H1 (cell line): ENCODE measurements around the gene DEDD2. TPM values are rescaled to one million over a fixed set of nuclear protein-coding genes. Genes with fewer than 3 reads are reported as not detected.

ENCODE experiments used
- CTCF ChIA-PET: fragments of 300-600 bp; sonication (Branson Sonifier 250); formaldehyde crosslinking; loops from one replicate; lab custom pipeline; 2021; ENCODE audit not compliant: partially characterized antibody; lab: Charles Lee
- POLR2A ChIA-PET: fragments of 300-600 bp; sonication (Branson Sonifier 250); formaldehyde crosslinking; loops from one replicate; lab custom pipeline; 2021; ENCODE audit warnings: inconsistent platforms; ENCODE audit not compliant: partially characterized antibody; lab: Charles Lee
- DNase-seq, 2 experiments: peaks; one replicate each; pipeline versions ENCODE4 v3.0.0 to v3.0.0-alpha.2; 2010 to 2022; ENCODE audit warnings: low spot score in 2 of 2, low read depth in 1 of 2, mixed read lengths in 1 of 2
- FAIRE-seq: peaks from 2 replicates; lab custom pipeline; 2011; peaks lifted over from hg19 to GRCh38; lab: Jason Lieb, UNC
- H2AFZ ChIP-seq: 2 replicates; pipeline ENCODE4 v1.8.1; 2012; ENCODE audit warnings: low read length, inconsistent platforms
- H2AK5ac ChIP-seq: 2 replicates; pipeline ENCODE4 v1.6.1; 2013; ENCODE audit warnings: low read depth, low read length
- H2BK120ac ChIP-seq: replicated peaks from 2 replicates; pipeline ENCODE3; 2013; ENCODE audit warnings: low read depth, low read length, inconsistent platforms
- H2BK12ac ChIP-seq: 2 replicates; pipeline ENCODE4 v1.6.1; 2013; ENCODE audit warnings: low read depth, low read length
- H2BK15ac ChIP-seq: 2 replicates; pipeline ENCODE4 v1.6.1; 2013; ENCODE audit warnings: low read length
- H2BK20ac ChIP-seq: 2 replicates; pipeline ENCODE4 v1.6.1; 2013; ENCODE audit warnings: low read length
- H2BK5ac ChIP-seq: 2 replicates; pipeline ENCODE4 v1.6.1; 2013; ENCODE audit warnings: low read depth, low read length
- H3K14ac ChIP-seq: 2 replicates; pipeline ENCODE4 v1.6.1; 2013; ENCODE audit warnings: inconsistent platforms; ENCODE audit not compliant: insufficient read length
- H3K18ac ChIP-seq: 2 replicates; pipeline ENCODE4 v1.6.1; 2013; ENCODE audit warnings: low read length; ENCODE audit errors: extremely low read depth
- H3K23ac ChIP-seq: 2 replicates; pipeline ENCODE4 v1.6.1; 2013; ENCODE audit warnings: inconsistent platforms; ENCODE audit not compliant: insufficient read length
- H3K23me2 ChIP-seq: 2 replicates; pipeline ENCODE4 v1.6.1; 2013; ENCODE audit warnings: low read depth, low read length
- H3K27ac ChIP-seq: 2 replicates; pipeline ENCODE4 v1.6.1; 2011; ENCODE audit warnings: low read depth, low read length, inconsistent platforms
- H3K27me3 ChIP-seq, 4 experiments: replicated peaks in 1 of 4; 1 replicate in 1 of 4; 2 replicates in 3 of 4; pipeline versions ENCODE4 v1.6.1 to v1.8.1; 2011 to 2013; ENCODE audit warnings: low read length in 3 of 4, mild to moderate bottlenecking in 3 of 4, inconsistent platforms in 2 of 4, mixed read lengths in 2 of 4, moderate library complexity in 1 of 4; ENCODE audit not compliant: control insufficient read depth in 3 of 4, insufficient read depth in 3 of 4; ENCODE audit errors: extremely low read depth in 1 of 4
- H3K36me3 ChIP-seq, 4 experiments: 2 replicates each; pipeline versions ENCODE4 v1.6.1 to v1.8.1; 2011 to 2013; ENCODE audit warnings: mild to moderate bottlenecking in 4 of 4, low read length in 3 of 4, moderate library complexity in 2 of 4, control low read depth in 1 of 4, inconsistent platforms in 1 of 4; ENCODE audit not compliant: insufficient read depth in 4 of 4, control insufficient read depth in 2 of 4
- H3K4ac ChIP-seq: replicated peaks from 2 replicates; pipeline ENCODE3; 2013; ENCODE audit warnings: low read length, low read depth, mixed read lengths, inconsistent platforms; ENCODE audit not compliant: insufficient read length
- H3K4me1 ChIP-seq, 4 experiments: replicated peaks in 1 of 4; 1 replicate in 1 of 4; 2 replicates in 3 of 4; pipeline versions ENCODE4 v1.6.1 to v1.8.1; 2011 to 2013; ENCODE audit warnings: low read length in 3 of 4, inconsistent platforms in 2 of 4, mixed read lengths in 1 of 4; ENCODE audit not compliant: insufficient read depth in 4 of 4, control insufficient read depth in 3 of 4
- H3K4me2 ChIP-seq, 2 experiments: 2 replicates each; pipeline versions ENCODE4 v1.6.1 to v1.8.1; 2011 to 2013; ENCODE audit warnings: low read depth in 2 of 2, low read length in 2 of 2, control low read depth in 1 of 2, inconsistent platforms in 1 of 2, mild to moderate bottlenecking in 1 of 2; ENCODE audit not compliant: insufficient read depth in 1 of 2
- H3K4me3 ChIP-seq, 4 experiments: fragments of 200-600, 300-600 bp in 1 of 4; sonication (generic), shearing (Covaris generic), sonication (Bioruptor Twin) in 1 of 4; 2 replicates each; pipeline versions ENCODE4 v1.5.1 to v1.8.1; 2011 to 2016; ENCODE audit warnings: low read length in 4 of 4, low read depth in 3 of 4, control low read depth in 2 of 4, inconsistent platforms in 2 of 4, mild to moderate bottlenecking in 2 of 4, mixed read lengths in 1 of 4, moderate library complexity in 1 of 4; ENCODE audit not compliant: insufficient read depth in 2 of 4; ENCODE audit errors: extremely low read depth in 1 of 4
- H3K56ac ChIP-seq: replicated peaks from 2 replicates; pipeline ENCODE3; 2013; ENCODE audit warnings: low read depth, mild to moderate bottlenecking, mixed read lengths, low read length, inconsistent platforms; ENCODE audit not compliant: insufficient read length
- H3K79me1 ChIP-seq: 2 replicates; pipeline ENCODE4 v1.6.1; 2013; ENCODE audit warnings: low read depth, low read length, control low read depth
- H3K79me2 ChIP-seq, 2 experiments: 2 replicates each; pipeline versions ENCODE4 v1.6.1 to v1.8.1; 2012 to 2013; ENCODE audit warnings: low read length in 2 of 2, mild to moderate bottlenecking in 2 of 2, inconsistent platforms in 1 of 2; ENCODE audit not compliant: insufficient read depth in 2 of 2, control insufficient read depth in 1 of 2
- H3K9ac ChIP-seq, 4 experiments: replicated peaks in 1 of 4; 1 replicate in 1 of 4; 2 replicates in 3 of 4; pipeline versions ENCODE4 v1.6.1 to v1.8.1; 2011 to 2013; ENCODE audit warnings: low read depth in 3 of 4, low read length in 3 of 4, control low read depth in 2 of 4, mild to moderate bottlenecking in 2 of 4, moderate library complexity in 2 of 4, inconsistent platforms in 1 of 4; ENCODE audit errors: extremely low read depth in 1 of 4
- H3K9me3 ChIP-seq, 2 experiments: 2 replicates each; pipeline versions ENCODE4 v1.6.1 to v1.8.1; 2012 to 2013; ENCODE audit warnings: mild to moderate bottlenecking in 2 of 2, moderate library complexity in 2 of 2, control low read depth in 1 of 2, inconsistent platforms in 1 of 2, low read depth in 1 of 2, low read length in 1 of 2, mixed read lengths in 1 of 2; ENCODE audit not compliant: insufficient read depth in 2 of 2
- H4K20me1 ChIP-seq, 2 experiments: replicated peaks in 1 of 2; 2 replicates each; pipeline versions ENCODE3 to v1.8.1; 2011 to 2013; ENCODE audit warnings: inconsistent platforms in 2 of 2, low read length in 2 of 2, mild to moderate bottlenecking in 1 of 2; ENCODE audit not compliant: insufficient read depth in 2 of 2, control insufficient read depth in 1 of 2
- H4K5ac ChIP-seq: 2 replicates; pipeline ENCODE4 v1.6.1; 2013; ENCODE audit warnings: low read length, low read depth, mixed read lengths, inconsistent platforms; ENCODE audit not compliant: insufficient read length
- H4K8ac ChIP-seq: 2 replicates; pipeline ENCODE4 v1.8.0; 2013; ENCODE audit warnings: mild to moderate bottlenecking, moderate library complexity, low read length, inconsistent platforms; ENCODE audit not compliant: insufficient read depth; ENCODE audit errors: extremely low read depth
- H4K91ac ChIP-seq: replicated peaks from 2 replicates; pipeline ENCODE3; 2013; ENCODE audit warnings: low read length, mixed read lengths, inconsistent platforms; ENCODE audit not compliant: insufficient read length
- HDAC2 ChIP-seq, 2 experiments: fragments of 300-600 bp in 1 of 2; sonication (generic) in 1 of 2; IDR thresholded peaks; 2 replicates each; pipeline ENCODE4 v1.6.1; 2011 to 2012; ENCODE audit warnings: low read depth in 2 of 2, low read length in 2 of 2, mild to moderate bottlenecking in 2 of 2, moderate library complexity in 2 of 2, borderline replicate concordance in 1 of 2, inconsistent platforms in 1 of 2
- RAD21 ChIP-seq, 2 experiments: IDR thresholded peaks in 1 of 2; conservative IDR thresholded peaks in 1 of 2; 2 replicates each; pipeline ENCODE4 v1.6.1; 2011; ENCODE audit warnings: low read depth in 2 of 2, low read length in 2 of 2, improper control_type of control experiment in 1 of 2, inconsistent platforms in 1 of 2, mild to moderate bottlenecking in 1 of 2, moderate library complexity in 1 of 2
- WGBS, 2 experiments: shearing (Covaris generic) in 1 of 2; methylation state at CpG; one replicate each; pipeline versions ENCODE4 v1.1.6 to v1.1.7; 2013 to 2015; ENCODE audit warnings: low lambda C conversion rate in 2 of 2, mixed read lengths in 2 of 2, inconsistent platforms in 1 of 2, low coverage in 1 of 2, missing lambda C conversion rate in 1 of 2; ENCODE audit not compliant: insufficient replicate concordance in 2 of 2, insufficient coverage in 1 of 2, insufficient read length in 1 of 2; ENCODE audit errors: extremely low coverage in 1 of 2, missing lambda C conversion rate in 1 of 2; 5-methylcytosine and 5-hydroxymethylcytosine counted together
- polyA plus RNA-seq, 7 experiments: library from polyadenylated mRNA; depleted of rRNA in 3 of 7; stranded (reverse) in 5 of 7; unstranded in 2 of 7; fragments of >200 nt in 5 of 7; fragments of 200-250 nt in 2 of 7; gene quantifications; 1 replicate in 5 of 7; 2 replicates in 1 of 7; 4 replicates in 1 of 7; pipeline versions ENCODE4 v1.2.1 to v1.2.3, GENCODE V29; 2011 to 2013; ENCODE audit warnings: missing spikeins in 2 of 7, mixed read lengths in 2 of 7
- total RNA-seq: library from RNA; stranded (reverse); fragmentation: NEBNext Ultra II Directional; extraction: Animal tissue kit (Norgen Biotek cat#: 25700); gene quantifications from 2 replicates; pipeline ENCODE4 v1.2.1, GENCODE V29; 2021

Gene DEDD2
- total and polyA plus RNA-seq, 2 of the 8 experiments (the other 6 are each of a cell fraction or from before 2014, with no cell fraction given): 37.8 to 65.0 TPM

DNA sequence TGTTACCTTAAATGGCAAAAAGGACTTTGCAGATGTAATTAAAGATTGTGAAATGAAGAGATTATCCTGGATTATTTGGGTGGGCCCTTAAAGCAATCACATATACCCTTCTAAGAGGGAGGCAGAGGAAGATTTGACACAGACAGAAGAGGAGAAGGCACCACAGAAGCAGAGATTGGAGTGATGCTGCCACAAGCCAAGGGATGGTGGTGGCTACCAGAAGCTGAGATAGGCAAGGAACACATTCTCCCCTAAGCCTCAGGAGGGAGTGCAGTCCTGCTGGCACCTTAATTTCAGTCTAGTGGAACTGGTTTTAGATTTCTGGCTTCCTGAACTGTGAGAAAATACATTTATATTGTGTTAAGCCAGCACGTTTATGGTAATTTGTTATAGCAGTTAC is 24.2 kb downstream of the DEDD2 start:
- no peaks in the 10 kb centered on the region for H3K23me2 ChIP-seq
- H2BK5ac ChIP-seq: no peak overlapping the region
- no peak overlapping the region for H3K27ac ChIP-seq
- H3K4me1 ChIP-seq: peaks cover 0 to 12% (median 9%) of the 10 kb centered on the region in 4 experiments; a peak in 6 of 7 replicates
- H3K79me2 ChIP-seq: no peaks in the 10 kb centered on the region
- H3K9ac ChIP-seq: no peak overlapping the region
- no peak overlapping the region for H4K5ac ChIP-seq
- no peak overlapping the region for H3K18ac ChIP-seq
- FAIRE-seq (no peak), DNase-seq (no peak)
- H3K56ac ChIP-seq: no peak overlapping the region
- no peak overlapping the region for H3K4me2 ChIP-seq
- H2BK20ac ChIP-seq: no peak overlapping the region
- WGBS, 2 experiments: 88% methylated on average over 1 of the region's 1 CpG; no CpG with 5 or more reads in 1 of the 2 experiments
- CTCF ChIA-PET: interaction anchor here (0.7 to 1.4 kb wide), 2 partner anchors 11 to 226 kb away, joined by 4 to 5 read pairs; no protein-coding TSS in a partner anchor
- no peak overlapping the region for H2AFZ ChIP-seq
- no peaks in the 10 kb centered on the region for H3K79me1 ChIP-seq
- POLR2A ChIA-PET: interaction anchor here (1.3 kb wide), 1 partner anchor 11 kb away, joined by 3 read pairs; no protein-coding TSS in a partner anchor
- H2BK120ac ChIP-seq: no peak overlapping the region
- H2BK12ac ChIP-seq: no peak overlapping the region
- peaks cover 0 to 3% (median 0%) of the 10 kb centered on the region in 4 experiments; a peak in 2 of 8 replicates for H3K36me3 ChIP-seq
- H3K4me3 ChIP-seq: no peak overlapping the region
- no peak overlapping the region for H2BK15ac ChIP-seq
- H3K23ac ChIP-seq: no peak overlapping the region
- H4K8ac ChIP-seq: no peak overlapping the region
- peaks cover 2 to 6% of the 10 kb centered on the region in 2 experiments; a peak in 1 of 4 replicates for H3K9me3 ChIP-seq
- no peak overlapping the region for H3K4ac ChIP-seq
- no peak overlapping the region for H3K14ac ChIP-seq
- H2AK5ac ChIP-seq: no peak overlapping the region
- H4K91ac ChIP-seq: no peak overlapping the region
- peaks cover 0 to 3% (median 0%) of the 10 kb centered on the region in 4 experiments; a peak in 2 of 7 replicates for H3K27me3 ChIP-seq
- peaks cover 0 to 2% of the 10 kb centered on the region in 2 experiments for H4K20me1 ChIP-seq
- TF ChIP-seq HDAC2 (IDR thresholded peaks at IDR 0.05; ENCODE audit: borderline replicate concordance in 1 of 2, low read depth in 2 of 2, low read length in 2 of 2): no peak
- no peak for TF ChIP-seq RAD21 (IDR thresholded peaks at IDR 0.05 in 1 of 2, conservative IDR thresholded peaks at IDR 0.05 in 1 of 2; ENCODE audit: low read depth in 2 of 2, low read length in 2 of 2)
